NB4 (cell line): Measurements from ENCODE around the gene NOVA2.

Source experiments
- DNase-seq: peaks from one replicate; pipeline ENCODE4 v3.0.0; 2010; ENCODE audit warnings: low read depth
- H3K4me3 ChIP-seq: one replicate; pipeline ENCODE4 v1.5.1; 2011; ENCODE audit warnings: mild to moderate bottlenecking, low read depth, low read length, moderate library complexity
- CTCF ChIP-seq: IDR thresholded peaks from one replicate; pipeline ENCODE4 v1.5.1; 2012; ENCODE audit warnings: low read depth, low read length
- MAX ChIP-seq: IDR thresholded peaks from 2 replicates; pipeline ENCODE4 v1.6.1; 2011; ENCODE audit warnings: low read depth, low read length
- MYC ChIP-seq: IDR thresholded peaks from 2 replicates; pipeline ENCODE4 v1.6.1; 2011; ENCODE audit warnings: low read depth, low read length
- POLR2A ChIP-seq: IDR thresholded peaks from 2 replicates; pipeline ENCODE4 v1.6.1; 2011; ENCODE audit warnings: mild to moderate bottlenecking; ENCODE audit not compliant: insufficient read length; ENCODE audit errors: extremely low read depth

Gene NOVA2

GRCh38 chr19:45994998-45995714 is 21.5 kb upstream of the NOVA2 start, which contains the start of gene CCDC61:
Gene CCDC61, plus strand, starts transcription at chr19:45995467. Its CDS starts 7,552 bp downstream, at chr19:46003019.
- TF ChIP-seq MAX (peak; percentile 100), CTCF (no peak), MYC (peak; percentile 98), POLR2A (peak; percentile 97)
- H3K4me3 ChIP-seq = peak within 1 kb of the TSS; percentile 93
- peak; percentile 100 for DNase-seq

GRCh38 chr19:45994456-45994997 is 20.9 kb upstream of the NOVA2 start:
- H3K4me3 ChIP-seq = peak overlapping the region; percentile 72
- TF ChIP-seq MYC = no peak
- no peak for TF ChIP-seq POLR2A
- TF ChIP-seq CTCF = no peak
- TF ChIP-seq MAX = no peak
- DNase-seq = no peak

GRCh38 chr19:45990113-45990728 is 16.6 kb upstream of the NOVA2 start:
- TF ChIP-seq CTCF (no peak), POLR2A (no peak), MYC (no peak), MAX (no peak)
- DNase-seq = no peak
- no peak overlapping the region for H3K4me3 ChIP-seq

GRCh38 chr19:45985321-45985720 is 11.7 kb upstream of the NOVA2 start:
- TF ChIP-seq MAX (no peak), POLR2A (no peak), CTCF (no peak), MYC (no peak)

GRCh38 chr19:45981350-45981749 is 7.7 kb upstream of the NOVA2 start:
- H3K4me3 ChIP-seq = no peak overlapping the region
- TF ChIP-seq POLR2A (no peak), MAX (no peak), CTCF (no peak), MYC (no peak)
- no peak for DNase-seq

More at GRCh38 chr19:45985321-45985720, 11.7 kb upstream of the NOVA2 start:
- no peak for DNase-seq
- H3K4me3 ChIP-seq = no peak overlapping the region
